H9 (cell line): ENCODE measurements around the gene LMCD1. TPM values are rescaled to one million over a fixed set of nuclear protein-coding genes. Genes with fewer than 3 reads are reported as not detected.

Source experiments
- DNase-seq: peaks from one replicate; pipeline ENCODE4 v3.0.0-alpha.2; 2017
- H2AFZ ChIP-seq: one replicate; pipeline ENCODE4 v1.6.1; 2013; ENCODE audit warnings: mild to moderate bottlenecking, low read length, control low read depth, moderate library complexity
- H2AK5ac ChIP-seq: 2 replicates; pipeline ENCODE4 v1.6.1; 2013; ENCODE audit warnings: low read length, control low read depth, mixed read lengths; ENCODE audit not compliant: insufficient read length
- H2BK120ac ChIP-seq: one replicate; pipeline ENCODE4 v1.6.1; 2013; ENCODE audit warnings: low read depth, mild to moderate bottlenecking, low read length, control low read depth, inconsistent platforms; ENCODE audit not compliant: poor library complexity, severe bottlenecking
- H2BK12ac ChIP-seq: 2 replicates; pipeline ENCODE4 v1.6.1; 2013; ENCODE audit warnings: low read length, control low read depth, mixed read lengths, low read depth; ENCODE audit not compliant: insufficient read length
- H2BK15ac ChIP-seq: 2 replicates; pipeline ENCODE4 v1.6.1; 2013; ENCODE audit warnings: low read depth, low read length, control low read depth
- H2BK20ac ChIP-seq: one replicate; pipeline ENCODE4 v1.6.1; 2013; ENCODE audit warnings: low read depth, mild to moderate bottlenecking, low read length, control low read depth, inconsistent platforms; ENCODE audit not compliant: poor library complexity, severe bottlenecking
- H2BK5ac ChIP-seq: 2 replicates; pipeline ENCODE4 v1.6.1; 2013; ENCODE audit warnings: low read length, control low read depth, mixed read lengths; ENCODE audit not compliant: insufficient read length
- H3K14ac ChIP-seq: 2 replicates; pipeline ENCODE4 v1.6.1; 2013; ENCODE audit warnings: low read length, control low read depth; ENCODE audit not compliant: insufficient read depth
- H3K18ac ChIP-seq: 2 replicates; pipeline ENCODE4 v1.6.1; 2013; ENCODE audit warnings: low read depth, mild to moderate bottlenecking, mixed read lengths, low read length, control low read depth; ENCODE audit not compliant: insufficient read length
- H3K23ac ChIP-seq: 2 replicates; pipeline ENCODE4 v1.6.1; 2013; ENCODE audit warnings: low read length, control low read depth, mixed read lengths, low read depth; ENCODE audit not compliant: insufficient read length
- H3K23me2 ChIP-seq: 2 replicates; pipeline ENCODE4 v1.6.1; 2013; ENCODE audit warnings: low read depth, mild to moderate bottlenecking, mixed read lengths, low read length, control low read depth; ENCODE audit not compliant: insufficient read length, poor library complexity, severe bottlenecking
- H3K27ac ChIP-seq: 2 replicates; pipeline ENCODE4 v1.5.1; 2013; ENCODE audit warnings: low read length, control low read depth, mixed read lengths, low read depth; ENCODE audit not compliant: insufficient read length
- H3K27me3 ChIP-seq: 2 replicates; pipeline ENCODE4 v1.6.1; 2013; ENCODE audit warnings: low read length, control low read depth, inconsistent platforms; ENCODE audit not compliant: insufficient read depth
- H3K4ac ChIP-seq: 2 replicates; pipeline ENCODE4 v1.6.1; 2013; ENCODE audit warnings: low read depth, mild to moderate bottlenecking, control low read depth, inconsistent platforms, low read length, moderate library complexity
- H3K4me1 ChIP-seq: 2 replicates; pipeline ENCODE4 v1.6.1; 2013; ENCODE audit warnings: low read length, control low read depth, inconsistent platforms; ENCODE audit not compliant: insufficient read depth
- H3K4me2 ChIP-seq: 2 replicates; pipeline ENCODE4 v1.6.1; 2013; ENCODE audit warnings: low read length, control low read depth, mixed read lengths; ENCODE audit not compliant: insufficient read length, insufficient read depth
- H3K56ac ChIP-seq: 2 replicates; pipeline ENCODE4 v1.6.1; 2013; ENCODE audit warnings: low read depth, mild to moderate bottlenecking, mixed read lengths, low read length, control low read depth; ENCODE audit not compliant: insufficient read length
- H3K79me1 ChIP-seq: 2 replicates; pipeline ENCODE4 v1.6.1; 2013; ENCODE audit warnings: low read depth, mild to moderate bottlenecking, moderate library complexity, low read length, control low read depth, inconsistent platforms; ENCODE audit not compliant: insufficient read depth, poor library complexity, severe bottlenecking
- H3K79me2 ChIP-seq: 2 replicates; pipeline ENCODE4 v1.6.1; 2013; ENCODE audit warnings: low read length, control low read depth, inconsistent platforms; ENCODE audit not compliant: insufficient read depth
- H3K9ac ChIP-seq: 2 replicates; pipeline ENCODE4 v1.6.1; 2013; ENCODE audit warnings: low read length, control low read depth, mixed read lengths; ENCODE audit not compliant: insufficient read length; ENCODE audit errors: extremely low read depth
- H3K9me3 ChIP-seq: one replicate; pipeline ENCODE4 v1.6.1; 2013; ENCODE audit warnings: low read depth, low read length, inconsistent platforms; ENCODE audit not compliant: control insufficient read depth
- H3T11ph ChIP-seq: one replicate; pipeline ENCODE4 v1.6.1; 2013; ENCODE audit warnings: mild to moderate bottlenecking, low read length, control low read depth, inconsistent platforms
- H4K20me1 ChIP-seq: one replicate; pipeline ENCODE4 v1.6.1; 2013; ENCODE audit not compliant: control insufficient read depth, insufficient read length, insufficient read depth
- H4K5ac ChIP-seq: 2 replicates; pipeline ENCODE4 v1.6.1; 2013; ENCODE audit warnings: low read depth, mild to moderate bottlenecking, mixed read lengths, low read length, control low read depth; ENCODE audit not compliant: insufficient read length
- H4K8ac ChIP-seq: replicated peaks from 2 replicates; pipeline ENCODE4 v1.6.1; 2013; ENCODE audit warnings: low read length, control low read depth, mixed read lengths, low read depth; ENCODE audit not compliant: insufficient read length
- H4K91ac ChIP-seq: 2 replicates; pipeline ENCODE4 v1.6.1; 2013; ENCODE audit warnings: low read depth, mild to moderate bottlenecking, moderate library complexity, mixed read lengths, low read length, control low read depth; ENCODE audit not compliant: insufficient read length
- H3K27ac Mint-ChIP-seq, 3 experiments: 2 replicates in 2 of 3; 3 replicates in 1 of 3; pipeline ENCODE4 v1.8.0; 2020 to 2021; ENCODE audit warnings: mixed read lengths in 3 of 3, mild to moderate bottlenecking in 1 of 3, moderate library complexity in 1 of 3
- H3K27me3 Mint-ChIP-seq: 2 replicates; pipeline ENCODE4 v1.8.0; 2021; ENCODE audit warnings: low read depth, mild to moderate bottlenecking, moderate library complexity, mixed read lengths
- H3K36me3 Mint-ChIP-seq, 3 experiments: 2 replicates in 2 of 3; 3 replicates in 1 of 3; pipeline ENCODE4 v1.8.0; 2020 to 2021; ENCODE audit warnings: low read depth in 3 of 3, mixed read lengths in 3 of 3; ENCODE audit not compliant: insufficient read depth in 1 of 3
- H3K4me1 Mint-ChIP-seq, 2 experiments: 2 replicates each; pipeline ENCODE4 v1.8.0; 2020; ENCODE audit warnings: mixed read lengths in 2 of 2
- H3K4me3 Mint-ChIP-seq, 2 experiments: 2 replicates in 1 of 2; 3 replicates in 1 of 2; pipeline ENCODE4 v1.8.0; 2020 to 2021; ENCODE audit warnings: mild to moderate bottlenecking in 2 of 2, mixed read lengths in 2 of 2, moderate library complexity in 1 of 2
- H3K9me3 Mint-ChIP-seq, 2 experiments: 2 replicates in 1 of 2; 3 replicates in 1 of 2; pipeline ENCODE4 v1.8.0; 2020; ENCODE audit warnings: mild to moderate bottlenecking in 2 of 2, mixed read lengths in 2 of 2, moderate library complexity in 1 of 2
- CTCF ChIP-seq: fragments of 200-600 bp; sonication (generic); conservative IDR thresholded peaks from 3 replicates; pipeline ENCODE4 v1.8.0; 2021; ENCODE audit warnings: antibody characterized with exemption, mild to moderate bottlenecking
- WGBS: extraction: QIAGEN DNeasy Blood & Tissue Kit; methylation state at CpG from one replicate; pipeline ENCODE4 v1.1.7; 2013; ENCODE audit warnings: missing lambda C conversion rate, low lambda C conversion rate, mixed read lengths; ENCODE audit not compliant: insufficient read length; ENCODE audit errors: extremely low coverage; 5-methylcytosine and 5-hydroxymethylcytosine counted together
- total RNA-seq: library from RNA; stranded (reverse); gene quantifications from 2 replicates; pipeline ENCODE4 v1.2.1, GENCODE V29; 2021

LMCD1 gene
- total RNA-seq, 1 experiment from 2014 or later = 19.2 TPM

- Histone ChIP-seq H2AFZ (no peak overlapping the region), H2BK15ac (no peak overlapping the region), H3K9me3 (no peaks in the 10 kb centered on the region), H3K79me2 (no peaks in the 10 kb centered on the region), H3K27ac (no peak overlapping the region), H3K23ac (no peak overlapping the region), H2AK5ac (no peak overlapping the region), H3K23me2 (no peaks in the 10 kb centered on the region), H3K4ac (no peak overlapping the region), H3K79me1 (no peaks in the 10 kb centered on the region), H4K20me1 (no peaks in the 10 kb centered on the region), H3K18ac (no peak overlapping the region), H3K14ac (no peak overlapping the region), H3K27me3 (no peaks in the 10 kb centered on the region), H2BK5ac (no peak overlapping the region), H2BK20ac (no peak overlapping the region), H4K8ac (no peak overlapping the region), H3K4me1 (no peaks in the 10 kb centered on the region; the same call in 1 of the 2 replicates), H4K5ac (no peak overlapping the region), H2BK120ac (no peak overlapping the region), H3T11ph (no peak overlapping the region), H4K91ac (no peak overlapping the region), H3K56ac (no peak overlapping the region), H3K4me2 (no peak overlapping the region), H2BK12ac (no peak overlapping the region), H3K9ac (no peak overlapping the region)
- Mint-ChIP-seq H3K4me3 (no peak overlapping the region), H3K27me3 (no peaks in the 10 kb centered on the region), H3K4me1 (peaks cover 17 to 33% of the 10 kb centered on the region in 2 experiments), H3K9me3 (no peaks in the 10 kb centered on the region), H3K27ac (peak overlapping the region; percentile 61 to 82 (median 63); a peak in 4 of 7 replicates), H3K36me3 (peaks cover 0 to 25% (median 7%) of the 10 kb centered on the region in 3 experiments; a peak in 3 of 7 replicates)
- DNase-seq = no peak
- no peak for TF ChIP-seq CTCF
- no CpG with 5 or more reads among the region's 11 CpGs for WGBS
These were observed 53.1 kb downstream of the LMCD1 start for GRCh38 chr3:8554696-8555095.
